K562 (cell line): ENCODE measurements around the gene LMAN1.

Experiments
- ELF4 ChIP-seq: fragments of 450-650 bp; formaldehyde crosslinking; IDR thresholded peaks from 2 replicates; pipeline ENCODE4 v1.4.0; 2022; ENCODE audit warnings: missing genetic modification characterization
- ETV1 ChIP-seq: fragments of 450-650 bp; conservative IDR thresholded peaks from 2 replicates; pipeline ENCODE4 v1.6.1; 2016; ENCODE audit warnings: missing genetic modification characterization, control low read depth, low read depth, missing compliant biosample characterization
- JUNB ChIP-seq: fragments of 450-650 bp; formaldehyde crosslinking; conservative IDR thresholded peaks from 2 replicates; pipeline ENCODE4 v1.4.0; 2020; ENCODE audit warnings: mild to moderate bottlenecking
- NFRKB ChIP-seq: fragments of 450-650 bp; IDR thresholded peaks from 2 replicates; pipeline ENCODE4 v1.6.1; 2016; ENCODE audit warnings: low read depth
- PHF8 ChIP-seq: fragments of 200-600 bp; sonication (generic); IDR thresholded peaks from 2 replicates; pipeline ENCODE4 v1.6.1; 2012; ENCODE audit warnings: mixed run types, mild to moderate bottlenecking, inconsistent platforms, low read length, moderate library complexity, borderline replicate concordance
- POLR2A ChIP-seq: fragments of 450-650 bp; conservative IDR thresholded peaks from 2 replicates; pipeline ENCODE4 v1.6.1; 2016
- ZFP36 ChIP-seq: fragments of 150-350 bp; IDR thresholded peaks from 2 replicates; pipeline ENCODE4 v1.6.1; 2018; ENCODE audit warnings: low read length, low read depth; ENCODE audit not compliant: partially characterized antibody
- ZNF140 ChIP-seq: fragments of 250-450 bp; sonication (Bioruptor Pico); IDR thresholded peaks from 2 replicates; pipeline ENCODE4 v1.8.0; 2021; ENCODE audit warnings: moderate library complexity, mild to moderate bottlenecking, inconsistent platforms
- ZNF785 ChIP-seq: fragments of 250-450 bp; sonication (Bioruptor Pico); IDR thresholded peaks from 2 replicates; pipeline ENCODE4 v1.4.0; 2020; ENCODE audit warnings: mild to moderate bottlenecking
- ZSCAN32 ChIP-seq: fragments of 450-650 bp; formaldehyde crosslinking; IDR thresholded peaks from 2 replicates; pipeline ENCODE4 v1.4.0; 2020; ENCODE audit warnings: mild to moderate bottlenecking, moderate library complexity
- TF ChIP-seq, protein P1 (sequence below), 3 experiments: fragments of 200-800 bp in 1 of 3; fragments of 250-450 bp in 1 of 3; fragments of 450-650 bp in 1 of 3; sonication (Bioruptor Pico) in 1 of 3; sonication (Bioruptor generic) in 1 of 3; formaldehyde crosslinking in 1 of 3; IDR thresholded peaks; 2 replicates each; pipeline versions ENCODE4 v1.6.1 to v1.8.0; 2016 to 2022; ENCODE audit warnings: mild to moderate bottlenecking in 2 of 3, missing genetic modification characterization in 2 of 3, missing compliant biosample characterization in 1 of 3, moderate library complexity in 1 of 3
- TF ChIP-seq, protein P2 (sequence below), 3 experiments: IDR thresholded peaks in 2 of 3; conservative IDR thresholded peaks in 1 of 3; 2 replicates each; pipeline ENCODE4 v1.5.1; 2011 to 2012; ENCODE audit warnings: low read length in 3 of 3, mild to moderate bottlenecking in 3 of 3, control low read depth in 2 of 3, improper control_type of control experiment in 1 of 3, inconsistent platforms in 1 of 3, low read depth in 1 of 3, mixed read lengths in 1 of 3, moderate library complexity in 1 of 3; ENCODE audit not compliant: insufficient read depth in 2 of 3

DNA sequence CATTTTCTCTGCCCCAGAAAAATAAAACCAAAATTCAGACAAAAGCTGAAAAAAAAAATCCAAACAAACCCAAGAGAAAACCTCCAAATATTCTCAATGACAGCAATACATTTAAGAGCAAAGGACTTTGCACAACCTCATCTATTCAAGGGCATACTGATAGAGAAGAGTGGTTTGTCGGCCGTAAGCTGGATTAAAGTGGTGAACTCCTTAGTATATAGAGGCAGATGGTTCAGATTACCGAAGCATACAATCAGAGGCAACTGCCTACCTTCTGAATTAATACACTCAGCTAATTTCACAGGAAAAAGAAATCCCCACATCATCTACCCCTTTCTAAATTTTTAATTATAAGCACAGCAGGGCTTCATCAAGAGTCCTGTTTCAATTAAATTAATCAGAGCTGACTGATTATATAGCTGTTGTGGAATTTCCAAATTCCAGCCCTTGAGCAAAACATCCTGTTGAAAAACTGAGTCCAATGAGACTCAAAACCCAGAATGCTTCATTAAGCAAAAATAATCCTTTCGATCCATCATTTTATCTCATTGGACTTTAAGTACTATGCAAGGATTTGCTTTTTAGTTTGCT is 40.5 kb downstream of the LMAN1 start, which contains the start of gene CPLX4:
- TF ChIP-seq ZSCAN32 (CRISPR knock-in tag) (no peak), POLR2A (no peak), ZFP36 (no peak), ZNF140 (CRISPR knock-in tag) (no peak), PHF8 (no peak), JUNB (CRISPR knock-in tag) (no peak), NFRKB (no peak), ETV1 (tag) (no peak), ELF4 (CRISPR knock-in tag) (no peak), ZNF785 (CRISPR knock-in tag) (no peak)
- TF ChIP-seq, protein P1, sequence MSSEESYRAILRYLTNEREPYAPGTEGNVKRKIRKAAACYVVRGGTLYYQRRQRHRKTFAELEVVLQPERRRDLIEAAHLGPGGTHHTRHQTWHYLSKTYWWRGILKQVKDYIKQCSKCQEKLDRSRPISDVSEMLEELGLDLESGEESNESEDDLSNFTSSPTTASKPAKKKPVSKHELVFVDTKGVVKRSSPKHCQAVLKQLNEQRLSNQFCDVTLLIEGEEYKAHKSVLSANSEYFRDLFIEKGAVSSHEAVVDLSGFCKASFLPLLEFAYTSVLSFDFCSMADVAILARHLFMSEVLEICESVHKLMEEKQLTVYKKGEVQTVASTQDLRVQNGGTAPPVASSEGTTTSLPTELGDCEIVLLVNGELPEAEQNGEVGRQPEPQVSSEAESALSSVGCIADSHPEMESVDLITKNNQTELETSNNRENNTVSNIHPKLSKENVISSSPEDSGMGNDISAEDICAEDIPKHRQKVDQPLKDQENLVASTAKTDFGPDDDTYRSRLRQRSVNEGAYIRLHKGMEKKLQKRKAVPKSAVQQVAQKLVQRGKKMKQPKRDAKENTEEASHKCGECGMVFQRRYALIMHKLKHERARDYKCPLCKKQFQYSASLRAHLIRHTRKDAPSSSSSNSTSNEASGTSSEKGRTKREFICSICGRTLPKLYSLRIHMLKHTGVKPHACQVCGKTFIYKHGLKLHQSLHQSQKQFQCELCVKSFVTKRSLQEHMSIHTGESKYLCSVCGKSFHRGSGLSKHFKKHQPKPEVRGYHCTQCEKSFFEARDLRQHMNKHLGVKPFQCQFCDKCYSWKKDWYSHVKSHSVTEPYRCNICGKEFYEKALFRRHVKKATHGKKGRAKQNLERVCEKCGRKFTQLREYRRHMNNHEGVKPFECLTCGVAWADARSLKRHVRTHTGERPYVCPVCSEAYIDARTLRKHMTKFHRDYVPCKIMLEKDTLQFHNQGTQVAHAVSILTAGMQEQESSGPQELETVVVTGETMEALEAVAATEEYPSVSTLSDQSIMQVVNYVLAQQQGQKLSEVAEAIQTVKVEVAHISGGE (CRISPR knock-in tag; IDR thresholded peaks at IDR 0.05), result no peak
- TF ChIP-seq, protein P2, sequence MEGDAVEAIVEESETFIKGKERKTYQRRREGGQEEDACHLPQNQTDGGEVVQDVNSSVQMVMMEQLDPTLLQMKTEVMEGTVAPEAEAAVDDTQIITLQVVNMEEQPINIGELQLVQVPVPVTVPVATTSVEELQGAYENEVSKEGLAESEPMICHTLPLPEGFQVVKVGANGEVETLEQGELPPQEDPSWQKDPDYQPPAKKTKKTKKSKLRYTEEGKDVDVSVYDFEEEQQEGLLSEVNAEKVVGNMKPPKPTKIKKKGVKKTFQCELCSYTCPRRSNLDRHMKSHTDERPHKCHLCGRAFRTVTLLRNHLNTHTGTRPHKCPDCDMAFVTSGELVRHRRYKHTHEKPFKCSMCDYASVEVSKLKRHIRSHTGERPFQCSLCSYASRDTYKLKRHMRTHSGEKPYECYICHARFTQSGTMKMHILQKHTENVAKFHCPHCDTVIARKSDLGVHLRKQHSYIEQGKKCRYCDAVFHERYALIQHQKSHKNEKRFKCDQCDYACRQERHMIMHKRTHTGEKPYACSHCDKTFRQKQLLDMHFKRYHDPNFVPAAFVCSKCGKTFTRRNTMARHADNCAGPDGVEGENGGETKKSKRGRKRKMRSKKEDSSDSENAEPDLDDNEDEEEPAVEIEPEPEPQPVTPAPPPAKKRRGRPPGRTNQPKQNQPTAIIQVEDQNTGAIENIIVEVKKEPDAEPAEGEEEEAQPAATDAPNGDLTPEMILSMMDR (IDR thresholded peaks at IDR 0.05 in 2 of 3, conservative IDR thresholded peaks at IDR 0.05 in 1 of 3; ENCODE audit: insufficient read depth in 2 of 3, low read depth in 1 of 3, low read length in 3 of 3), result no peak
